Breast epithelium (tissue), 4 donors: ENCODE data around the gene JCHAIN. TPM values are rescaled to one million over a fixed set of nuclear protein-coding genes. Genes with fewer than 3 reads are reported as not detected.
A peak's percentile ranks its signal among the peaks of the same experiment; 100 is the strongest.

Experiments
- DNase-seq, 2 donors: peaks; one replicate each; pipeline ENCODE4 v3.0.0-alpha.2; 2019; ENCODE audit warnings: low spot score in 2 of 2
- H3K27ac ChIP-seq, 2 donors: fragments of 200-600 bp; sonication (generic) in 1 of 2; one replicate each; pipeline ENCODE4 v1.5.1; 2016 to 2019; ENCODE audit warnings: mild to moderate bottlenecking in 1 of 2
- H3K27me3 ChIP-seq, 2 donors: fragments of 200-600 bp; sonication (generic) in 1 of 2; one replicate each; pipeline versions ENCODE4 v1.5.1 to v1.6.0; 2017 to 2019; ENCODE audit warnings: control low read depth in 1 of 2, mild to moderate bottlenecking in 1 of 2
- H3K36me3 ChIP-seq: fragments of 200-600 bp; one replicate; pipeline ENCODE4 v1.5.1; 2019
- H3K4me1 ChIP-seq, 2 donors: fragments of 200-600 bp; sonication (generic); one replicate each; pipeline ENCODE4 v1.5.1; 2016 to 2019; ENCODE audit warnings: control low read depth in 1 of 2
- H3K4me3 ChIP-seq, 3 donors: fragments of 200-600 bp; sonication (generic); 1 replicate in 2 of 3; 2 replicates in 1 of 3; pipeline ENCODE4 v1.5.1; 2016 to 2019; ENCODE audit warnings: mild to moderate bottlenecking in 3 of 3, moderate library complexity in 2 of 3
- H3K9me3 ChIP-seq, 2 donors: fragments of 200-600 bp; sonication (generic) in 1 of 2; one replicate each; pipeline ENCODE4 v1.5.1; 2016 to 2019; ENCODE audit warnings: control low read depth in 1 of 2
- CTCF ChIP-seq, 3 donors: fragments of 450-650 bp; IDR thresholded peaks; one replicate each; pipeline ENCODE4 v1.5.1; 2016 to 2017; ENCODE audit warnings: antibody characterized with exemption in 3 of 3, mild to moderate bottlenecking in 3 of 3, moderate library complexity in 3 of 3
- POLR2A ChIP-seq: fragments of 450-650 bp; IDR thresholded peaks from one replicate; pipeline ENCODE4 v1.6.1; 2016; ENCODE audit warnings: antibody characterized with exemption, mild to moderate bottlenecking, moderate library complexity
- POLR2AphosphoS5 ChIP-seq, 3 donors: sonication (generic); formaldehyde crosslinking; IDR thresholded peaks; one replicate each; pipeline ENCODE4 v1.6.1; 2017; ENCODE audit warnings: antibody characterized with exemption in 3 of 3
- intact Hi-C: fragments of 100-400 bp; cut with DNase I; formaldehyde crosslinking; loops from one replicate; pipeline ENCODE4 v1.15.1; 2023; ENCODE audit warnings: low total_unique reads
- total RNA-seq, 3 donors: library from RNA; depleted of rRNA; stranded (reverse); fragments of >200 nt; gene quantifications; one replicate each; pipeline ENCODE4 v1.1.0, GENCODE V29; 2016

Gene JCHAIN
- total RNA-seq, 3 donors from 2014 or later: 10.1 to 700 (median 337) TPM

- Histone ChIP-seq H3K36me3 (no peaks in the 10 kb centered on the region), H3K4me3 (peak overlapping the region in 2 of 3 donors; percentile 9 to 32), H3K27me3 (no peaks in the 10 kb centered on the region), H3K4me1 (no peaks in the 10 kb centered on the region), H3K27ac (no peak overlapping the region), H3K9me3 (no peaks in the 10 kb centered on the region)
- TF ChIP-seq POLR2A (no peak), CTCF (IDR thresholded peaks at IDR 0.05) (no peak), POLR2AphosphoS5 (IDR thresholded peaks at IDR 0.05) (no peak)
- no peak for DNase-seq
- intact Hi-C loops: no loop called here
Observed at GRCh38 chr4:70614184-70614555, 52.1 kb downstream of the JCHAIN start.

DNA sequence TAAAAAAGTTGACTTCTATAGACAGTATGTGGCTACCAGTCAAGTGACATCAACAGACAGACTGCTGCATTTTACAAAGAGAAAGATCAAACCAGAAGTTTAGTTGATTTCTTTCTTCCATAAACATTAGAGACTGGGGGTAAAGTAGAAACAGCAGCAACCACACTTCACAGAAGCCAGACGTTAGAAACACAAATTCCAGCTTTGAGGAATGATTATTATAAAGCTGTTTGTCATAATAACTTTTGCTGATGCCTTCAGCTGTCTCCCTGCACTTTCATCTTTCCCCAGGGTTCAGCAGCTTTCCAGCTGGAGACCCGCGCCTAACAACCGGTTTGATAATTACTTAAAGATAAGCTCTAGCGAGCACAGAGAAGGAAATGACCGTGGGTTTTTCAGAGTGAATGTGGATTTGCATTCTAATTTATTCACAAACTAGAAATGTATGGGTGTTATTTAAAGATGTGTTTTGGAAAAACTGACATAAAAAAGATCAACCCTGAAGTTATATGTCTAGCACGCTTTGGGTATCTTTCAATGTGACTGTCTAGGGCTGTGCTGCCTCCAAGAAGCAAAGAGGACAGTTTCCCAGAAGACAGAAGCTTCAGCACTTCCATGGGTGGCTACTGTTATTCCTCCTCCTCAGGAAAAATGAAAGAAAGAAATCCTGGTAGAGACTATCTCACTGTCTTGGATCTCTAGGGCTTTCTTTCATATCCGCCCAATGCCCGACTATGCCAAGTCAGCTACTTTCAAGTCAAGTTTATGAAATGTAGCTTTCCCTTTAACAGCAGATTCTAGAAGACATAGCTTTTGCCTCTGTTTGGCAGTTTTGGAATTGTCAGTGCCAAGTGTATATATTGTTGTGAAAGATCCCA, 52.8 kb downstream of the JCHAIN start:
- no peak for DNase-seq
- Histone ChIP-seq H3K9me3 (no peaks in the 10 kb centered on the region), H3K27ac (no peak overlapping the region), H3K4me1 (no peaks in the 10 kb centered on the region), H3K36me3 (no peaks in the 10 kb centered on the region), H3K27me3 (no peaks in the 10 kb centered on the region), H3K4me3 (peak overlapping the region in 2 of 3 donors; percentile 9 to 32)
- TF ChIP-seq CTCF (IDR thresholded peaks at IDR 0.05) (no peak), POLR2A (no peak), POLR2AphosphoS5 (IDR thresholded peaks at IDR 0.05) (no peak)
- intact Hi-C loops: no loop called here

DNA sequence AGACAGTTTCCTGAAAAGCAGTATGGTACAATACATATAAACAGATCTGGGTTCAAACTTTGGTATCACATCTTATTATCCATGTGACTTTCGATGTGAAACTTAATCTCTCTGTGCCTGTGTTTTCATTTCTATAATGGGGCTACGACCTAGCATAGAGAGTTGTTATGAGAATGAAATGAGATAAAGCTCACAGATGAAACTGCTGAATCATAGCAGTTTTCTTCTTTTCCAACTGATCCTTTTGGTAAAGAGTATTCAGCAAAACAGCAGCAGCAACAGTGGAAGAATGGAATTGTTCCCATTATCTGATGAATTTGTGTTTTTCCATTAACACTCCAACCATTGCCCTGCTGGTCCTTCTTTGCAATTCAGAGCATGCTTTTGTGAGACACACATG, 58.0 kb downstream of the JCHAIN start:
- no peaks in the 10 kb centered on the region for H3K36me3 ChIP-seq
- H3K4me3 ChIP-seq: no peak overlapping the region
- H3K9me3 ChIP-seq: no peaks in the 10 kb centered on the region
- no peak for TF ChIP-seq CTCF (IDR thresholded peaks at IDR 0.05)
- TF ChIP-seq POLR2AphosphoS5 (IDR thresholded peaks at IDR 0.05): no peak
- TF ChIP-seq POLR2A: no peak
- H3K27me3 ChIP-seq: no peaks in the 10 kb centered on the region
- no peaks in the 10 kb centered on the region for H3K4me1 ChIP-seq
- H3K27ac ChIP-seq: no peak overlapping the region
- intact Hi-C loops: no loop called here
- no peak for DNase-seq

- Histone ChIP-seq H3K27ac (no peak overlapping the region), H3K4me1 (no peaks in the 10 kb centered on the region), H3K36me3 (no peaks in the 10 kb centered on the region), H3K9me3 (no peaks in the 10 kb centered on the region), H3K4me3 (no peak overlapping the region), H3K27me3 (no peaks in the 10 kb centered on the region)
- no peak for DNase-seq
- TF ChIP-seq POLR2AphosphoS5 (IDR thresholded peaks at IDR 0.05) (no peak), CTCF (IDR thresholded peaks at IDR 0.05) (no peak), POLR2A (no peak)
- intact Hi-C loops: no loop called here
Observed at GRCh38 chr4:70607334-70607853, 58.9 kb downstream of the JCHAIN start.

GRCh38 chr4:70606459-70606858, 59.8 kb downstream of the JCHAIN start:
- H3K27me3 ChIP-seq: no peaks in the 10 kb centered on the region
- no peak for TF ChIP-seq CTCF (IDR thresholded peaks at IDR 0.05)
- TF ChIP-seq POLR2AphosphoS5 (IDR thresholded peaks at IDR 0.05): no peak
- no peak for TF ChIP-seq POLR2A
- no peak overlapping the region for H3K27ac ChIP-seq
- no peaks in the 10 kb centered on the region for H3K4me1 ChIP-seq
- no peaks in the 10 kb centered on the region for H3K9me3 ChIP-seq
- intact Hi-C loops: no loop called here
- no peaks in the 10 kb centered on the region for H3K36me3 ChIP-seq
- DNase-seq: no peak
- H3K4me3 ChIP-seq: no peak overlapping the region
